T-helper 2 cell treated with Interferon-gamma antibody and Interleukin-4, amounts not matched to agents 100 ng/mL and 5 ng/mL, for 36 hours (primary cell): ENCODE results near the gene ZBTB9. TPM values are rescaled to one million over a fixed set of nuclear protein-coding genes. Genes with fewer than 3 reads are reported as not detected.

Source experiments
- intact Hi-C: fragments of 100-400 bp; cut with micrococcal nuclease; formaldehyde crosslinking; loops from one replicate; pipeline ENCODE4 v1.15.1; 2023
- total RNA-seq: library from RNA; stranded (reverse); gene quantifications from 2 replicates; pipeline ENCODE4 v1.2.3, GENCODE V29; 2022

Gene ZBTB9
- total RNA-seq, 1 donor from 2014 or later: 9.8 TPM

DNA sequence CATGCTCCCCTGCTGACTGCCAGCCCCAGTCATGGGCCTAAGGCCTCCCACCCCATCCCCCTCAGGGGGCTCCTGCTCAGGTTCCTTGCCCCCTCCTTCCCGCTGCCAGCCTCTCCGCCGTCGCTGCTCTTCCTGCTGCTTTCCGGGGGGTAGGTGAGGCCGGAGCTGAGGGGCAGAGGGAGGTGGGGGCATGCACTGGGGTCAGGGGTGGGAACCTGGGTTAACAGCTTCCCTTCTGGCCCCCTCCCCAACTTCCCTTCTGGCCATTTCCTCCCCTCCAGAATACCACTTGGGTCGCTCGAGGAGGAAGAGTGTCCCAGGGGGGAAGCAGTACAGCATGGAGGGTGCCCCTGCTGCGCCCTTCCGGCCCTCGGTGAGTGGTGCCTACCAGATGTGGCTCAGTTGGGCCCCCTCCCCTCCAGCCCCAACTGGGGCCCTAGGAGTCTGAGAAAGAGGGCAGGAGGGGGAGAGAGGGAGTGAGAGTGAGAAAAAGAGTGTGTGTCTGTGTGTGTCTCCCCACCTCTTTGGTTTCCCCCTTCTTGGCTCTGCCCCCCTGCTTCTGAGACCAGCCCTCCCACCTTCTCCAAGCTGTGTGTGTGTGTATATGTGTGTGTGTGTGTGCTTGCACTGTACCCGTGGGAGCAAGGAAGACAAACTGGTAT is 22.4 kb upstream of the ZBTB9 start:
- intact Hi-C loops: loop anchor here (1.0 kb wide), 2 partner anchors 22 to 41 kb away; partner anchors contain the start of genes KIFC1 and ZBTB9

DNA sequence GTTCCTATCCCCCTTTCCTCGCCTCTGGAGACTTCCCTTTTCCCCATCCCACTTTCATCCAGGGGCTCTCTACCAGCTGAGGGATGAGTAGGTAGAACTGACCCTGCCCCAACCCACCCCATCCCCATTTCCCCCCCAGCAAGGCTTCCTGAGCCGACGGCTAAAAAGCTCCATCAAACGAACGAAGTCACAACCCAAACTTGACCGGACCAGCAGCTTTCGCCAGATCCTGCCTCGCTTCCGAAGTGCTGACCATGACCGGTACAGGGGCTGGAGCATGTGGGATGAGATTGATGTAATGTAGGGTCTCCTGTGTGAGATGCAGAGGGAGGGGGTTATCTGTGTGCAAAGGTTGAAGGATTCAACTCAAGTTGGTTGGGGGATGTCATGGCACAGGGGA is 21.8 kb upstream of the ZBTB9 start:
- intact Hi-C loops: no loop called here

DNA sequence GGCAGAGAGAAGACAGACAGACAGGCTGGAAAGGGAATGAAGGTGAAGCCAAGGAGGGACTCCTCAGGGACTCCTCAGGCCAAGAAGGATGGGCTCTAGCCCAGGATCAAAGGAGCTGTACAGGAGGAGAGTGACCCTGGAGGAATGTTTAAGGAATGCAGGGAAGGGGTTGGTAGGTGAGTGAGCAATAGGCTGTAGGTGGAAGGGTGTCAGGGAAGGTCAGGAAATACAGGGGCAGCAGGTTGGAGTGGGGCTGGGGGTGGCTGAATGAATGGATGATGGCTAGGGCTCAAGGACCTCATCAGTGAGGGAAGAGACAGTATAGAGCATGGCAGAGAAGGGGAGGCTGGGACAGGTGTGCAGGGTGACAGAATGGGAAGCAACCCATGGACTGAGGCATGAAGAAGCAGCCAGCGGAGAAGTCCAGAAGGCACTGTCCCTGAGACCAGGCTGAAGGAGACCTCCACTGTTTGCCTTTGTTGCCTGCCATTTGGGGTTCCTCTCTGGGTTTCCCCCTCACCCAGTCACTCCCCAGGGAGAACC is 21.3 kb upstream of the ZBTB9 start:
- intact Hi-C loops: no loop called here

DNA sequence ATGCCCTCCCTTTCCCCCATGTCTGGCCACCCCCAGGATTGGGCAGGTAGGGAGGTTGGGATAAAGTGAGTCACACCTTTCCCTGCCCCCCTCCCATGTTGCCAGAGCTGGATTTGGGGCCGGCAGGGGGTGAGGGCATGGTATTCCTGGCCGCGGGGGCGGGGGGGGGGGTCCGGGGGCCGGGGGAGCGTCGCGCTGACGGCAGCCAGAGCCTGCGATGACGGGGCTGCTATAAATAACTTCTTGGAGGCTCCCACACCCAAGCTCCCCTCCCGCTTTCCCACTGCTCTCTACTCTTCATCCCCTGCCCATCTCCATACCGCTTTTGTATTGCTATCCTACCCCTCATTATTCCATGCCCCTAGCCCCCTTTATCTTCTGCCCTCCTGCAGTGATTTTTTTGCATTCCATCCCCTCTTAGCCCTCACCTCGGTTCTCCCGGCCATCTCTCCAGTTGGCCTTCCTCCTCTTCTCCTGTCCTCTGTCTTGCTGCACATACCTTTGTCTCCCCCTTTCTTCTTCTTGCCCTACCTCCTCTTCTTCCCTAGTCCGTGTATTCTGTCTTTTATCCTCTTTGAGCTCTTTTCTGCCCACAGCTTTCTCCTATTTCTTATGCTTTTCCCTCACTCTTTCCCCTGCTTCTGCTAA is 20.7 kb upstream of the ZBTB9 start:
- intact Hi-C loops: no loop called here

DNA sequence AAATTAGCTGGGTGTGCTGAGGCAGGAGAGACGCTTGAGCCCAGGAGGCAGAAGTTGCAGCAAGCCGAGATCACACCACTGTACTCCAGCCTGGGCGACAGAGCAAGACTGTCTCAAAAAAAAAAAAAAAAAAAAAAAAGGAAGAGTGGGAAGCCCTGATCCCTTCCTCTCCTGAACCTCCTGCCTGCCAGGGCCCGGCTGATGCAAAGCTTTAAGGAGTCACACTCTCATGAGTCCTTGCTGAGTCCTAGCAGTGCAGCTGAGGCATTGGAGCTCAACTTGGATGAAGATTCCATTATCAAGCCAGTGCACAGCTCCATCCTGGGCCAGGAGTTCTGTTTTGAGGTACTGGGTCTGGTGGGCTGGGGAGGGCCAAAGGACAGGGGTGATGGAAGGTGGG is 19.4 kb upstream of the ZBTB9 start:
- intact Hi-C loops: no loop called here

DNA sequence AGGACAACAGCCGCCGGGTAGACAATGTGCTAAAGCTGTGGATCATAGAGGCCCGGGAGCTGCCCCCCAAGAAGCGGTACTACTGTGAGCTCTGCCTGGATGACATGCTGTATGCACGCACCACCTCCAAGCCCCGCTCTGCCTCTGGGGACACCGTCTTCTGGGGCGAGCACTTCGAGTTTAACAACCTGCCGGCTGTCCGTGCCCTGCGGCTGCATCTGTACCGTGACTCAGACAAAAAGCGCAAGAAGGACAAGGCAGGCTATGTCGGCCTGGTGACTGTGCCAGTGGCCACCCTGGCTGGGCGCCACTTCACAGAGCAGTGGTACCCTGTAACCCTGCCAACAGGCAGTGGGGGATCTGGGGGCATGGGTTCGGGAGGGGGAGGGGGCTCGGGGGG is 16.7 kb upstream of the ZBTB9 start:
- intact Hi-C loops: no loop called here

DNA sequence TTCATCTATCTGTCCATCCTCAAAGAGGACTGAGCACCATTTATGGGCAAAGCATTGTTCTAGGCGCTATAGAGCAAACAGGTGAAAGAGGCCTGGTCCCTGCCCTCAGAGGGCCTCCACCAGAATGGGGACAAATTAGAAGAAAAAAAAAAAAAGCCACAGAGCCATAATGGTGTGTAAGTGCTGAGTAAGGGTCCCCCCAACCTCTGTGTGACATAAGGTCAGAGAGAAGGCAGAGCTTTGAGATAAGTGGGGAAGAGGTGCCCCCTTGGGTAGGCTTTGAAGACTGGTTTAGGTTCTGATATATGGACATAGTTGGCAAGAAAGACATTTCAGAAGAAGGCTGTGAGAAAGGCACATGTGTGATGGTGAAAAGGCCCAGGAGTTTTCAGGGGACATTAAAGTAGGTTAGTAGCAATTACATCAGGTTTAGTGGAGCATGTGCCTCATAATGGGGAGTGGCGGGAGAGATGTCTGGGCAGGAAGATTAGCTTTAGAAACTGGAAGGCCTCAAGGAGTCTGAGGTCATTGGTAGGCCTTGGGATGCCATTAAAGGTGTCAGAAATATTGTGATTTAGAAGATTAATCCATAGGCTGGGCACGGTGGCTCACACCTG is 15.3 kb upstream of the ZBTB9 start:
- intact Hi-C loops: no loop called here

DNA sequence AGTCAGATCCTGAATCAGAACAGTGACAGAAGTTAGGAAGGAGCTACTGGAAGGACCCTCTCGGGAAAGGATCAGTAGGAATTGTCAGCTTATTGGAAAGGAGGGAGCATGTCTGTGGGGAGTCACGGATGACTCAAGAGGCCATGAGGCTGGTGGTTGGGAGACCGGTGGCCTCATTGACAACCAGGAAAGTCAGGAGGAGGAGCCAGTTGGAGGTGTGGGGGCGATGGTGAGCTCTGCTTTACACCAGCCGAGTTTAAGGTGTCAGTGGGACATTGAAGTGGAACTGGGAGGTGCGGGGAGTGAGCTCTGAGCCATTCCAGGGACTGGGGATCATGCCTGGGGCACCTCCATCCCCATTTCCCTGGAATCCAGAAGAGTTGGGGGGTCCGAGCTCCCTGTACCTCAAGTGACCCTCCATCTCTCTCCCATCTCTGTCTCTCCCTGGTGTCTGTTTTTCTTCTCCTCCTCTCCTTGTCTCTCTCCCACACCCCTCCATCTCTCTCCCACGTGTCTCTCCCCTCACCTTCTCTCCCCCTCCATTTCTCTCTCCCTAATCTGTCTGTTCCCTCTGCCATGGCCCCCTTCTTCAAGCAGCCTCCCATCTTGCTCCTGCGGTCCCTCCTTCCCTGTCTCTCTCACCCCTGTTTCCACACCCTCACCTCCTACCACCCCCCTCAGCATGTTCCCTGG is 14.3 kb upstream of the ZBTB9 start:
- intact Hi-C loops: no loop called here

DNA sequence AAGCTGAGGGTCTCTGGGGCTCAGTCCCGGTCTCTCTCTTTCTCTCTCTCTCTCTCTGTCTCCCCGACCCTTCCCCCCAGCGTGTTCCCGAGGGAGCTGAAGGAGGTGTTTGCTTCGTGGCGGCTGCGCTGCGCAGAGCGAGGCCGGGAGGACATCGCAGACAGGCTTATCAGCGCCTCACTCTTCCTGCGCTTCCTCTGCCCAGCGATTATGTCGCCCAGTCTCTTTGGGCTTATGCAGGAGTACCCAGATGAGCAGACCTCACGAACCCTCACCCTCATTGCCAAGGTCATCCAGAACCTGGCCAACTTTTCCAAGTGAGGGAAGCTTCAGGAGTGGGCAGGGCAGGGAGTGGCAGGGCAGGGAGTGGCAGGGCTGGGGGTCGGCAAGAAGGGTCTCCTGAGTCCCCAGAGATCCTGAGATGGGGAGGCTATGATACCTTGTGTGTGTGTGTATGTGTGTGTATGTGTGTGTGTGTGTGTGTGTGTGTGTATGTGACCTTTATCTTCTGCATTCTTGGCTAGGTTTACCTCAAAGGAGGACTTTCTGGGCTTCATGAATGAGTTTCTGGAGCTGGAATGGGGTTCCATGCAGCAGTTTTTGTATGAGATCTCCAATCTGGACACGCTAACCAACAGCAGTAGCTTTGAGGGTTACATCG is 13.6 kb upstream of the ZBTB9 start:
- intact Hi-C loops: no loop called here

DNA sequence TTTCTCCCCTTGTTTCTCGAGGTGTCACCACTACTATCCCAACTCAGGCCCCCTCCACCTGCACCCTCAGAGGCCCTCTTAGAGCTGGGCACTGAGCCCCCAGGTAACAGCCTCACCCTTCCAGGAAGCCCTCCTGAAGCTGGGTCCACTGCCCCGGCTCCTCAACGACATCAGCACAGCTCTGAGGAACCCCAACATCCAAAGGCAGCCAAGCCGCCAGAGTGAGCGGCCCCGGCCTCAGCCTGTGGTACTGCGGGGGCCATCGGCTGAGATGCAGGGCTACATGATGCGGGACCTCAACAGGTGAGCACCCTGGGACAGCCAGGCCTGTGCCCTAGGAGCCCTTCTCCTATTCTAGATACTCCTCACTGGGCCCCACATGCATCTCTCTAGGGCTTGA is 12.9 kb upstream of the ZBTB9 start:
- intact Hi-C loops: no loop called here

DNA sequence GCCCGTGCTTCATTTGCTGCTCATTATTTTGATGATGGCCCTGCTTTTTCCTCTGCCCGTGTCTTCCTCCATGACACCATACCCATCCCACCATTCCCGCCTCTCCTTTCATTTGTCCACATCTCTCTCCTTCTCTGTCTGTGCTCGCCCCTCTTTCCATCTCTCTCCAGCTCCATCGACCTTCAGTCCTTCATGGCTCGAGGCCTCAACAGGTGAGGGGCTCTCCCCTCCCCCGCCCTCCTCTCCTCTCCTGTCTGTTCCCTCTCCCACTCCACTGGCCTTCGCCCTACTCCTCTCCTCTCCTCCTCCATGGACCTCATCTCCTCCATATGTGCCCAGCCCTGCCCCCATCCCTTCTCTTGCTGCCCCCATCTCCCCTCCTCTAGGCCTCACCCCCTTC is 12.1 kb upstream of the ZBTB9 start:
- intact Hi-C loops: no loop called here

DNA sequence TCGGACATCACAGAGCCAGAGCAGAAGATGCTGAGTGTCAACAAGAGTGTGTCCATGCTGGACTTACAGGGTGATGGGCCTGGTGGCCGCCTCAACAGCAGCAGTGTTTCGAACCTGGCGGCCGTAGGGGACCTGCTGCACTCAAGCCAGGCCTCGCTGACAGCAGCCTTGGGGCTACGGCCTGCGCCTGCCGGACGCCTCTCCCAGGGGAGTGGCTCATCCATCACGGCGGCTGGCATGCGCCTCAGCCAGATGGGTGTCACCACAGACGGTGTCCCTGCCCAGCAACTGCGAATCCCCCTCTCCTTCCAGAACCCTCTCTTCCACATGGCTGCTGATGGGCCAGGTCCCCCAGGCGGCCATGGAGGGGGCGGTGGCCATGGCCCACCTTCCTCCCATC is 11.4 kb upstream of the ZBTB9 start:
- intact Hi-C loops: no loop called here

DNA sequence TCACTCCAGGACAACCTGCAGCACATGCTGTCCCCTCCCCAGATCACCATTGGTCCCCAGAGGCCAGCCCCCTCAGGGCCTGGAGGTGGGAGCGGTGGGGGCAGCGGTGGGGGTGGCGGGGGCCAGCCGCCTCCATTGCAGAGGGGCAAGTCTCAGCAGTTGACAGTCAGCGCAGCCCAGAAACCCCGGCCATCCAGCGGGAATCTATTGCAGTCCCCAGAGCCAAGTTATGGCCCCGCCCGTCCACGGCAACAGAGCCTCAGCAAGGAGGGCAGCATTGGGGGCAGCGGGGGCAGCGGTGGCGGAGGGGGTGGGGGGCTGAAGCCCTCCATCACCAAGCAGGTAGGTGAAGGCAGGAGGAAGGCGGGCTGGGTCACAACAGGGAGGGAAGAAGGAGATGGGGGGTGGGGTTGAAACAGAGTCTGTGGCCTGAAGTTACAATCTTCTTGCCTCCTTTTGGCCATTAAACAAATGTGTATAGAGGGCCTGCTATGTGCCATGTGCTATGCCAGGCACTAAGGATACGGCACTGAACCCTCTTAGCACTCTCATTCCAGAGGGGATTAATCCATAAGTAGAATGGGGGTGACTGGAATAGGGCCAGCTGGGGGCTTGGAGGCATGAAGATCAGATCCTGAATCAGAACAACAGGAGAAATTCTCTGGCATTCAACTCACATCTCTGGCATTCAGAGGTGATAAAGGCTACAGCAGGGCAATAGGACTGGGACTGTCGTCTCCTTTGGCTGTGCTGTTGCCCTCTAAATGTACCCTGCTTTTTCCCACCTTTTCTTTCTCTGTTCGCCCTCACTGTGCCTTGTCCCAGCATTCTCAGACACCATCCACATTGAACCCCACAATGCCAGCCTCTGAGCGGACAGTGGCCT is 10.5 kb upstream of the ZBTB9 start:
- intact Hi-C loops: no loop called here

DNA sequence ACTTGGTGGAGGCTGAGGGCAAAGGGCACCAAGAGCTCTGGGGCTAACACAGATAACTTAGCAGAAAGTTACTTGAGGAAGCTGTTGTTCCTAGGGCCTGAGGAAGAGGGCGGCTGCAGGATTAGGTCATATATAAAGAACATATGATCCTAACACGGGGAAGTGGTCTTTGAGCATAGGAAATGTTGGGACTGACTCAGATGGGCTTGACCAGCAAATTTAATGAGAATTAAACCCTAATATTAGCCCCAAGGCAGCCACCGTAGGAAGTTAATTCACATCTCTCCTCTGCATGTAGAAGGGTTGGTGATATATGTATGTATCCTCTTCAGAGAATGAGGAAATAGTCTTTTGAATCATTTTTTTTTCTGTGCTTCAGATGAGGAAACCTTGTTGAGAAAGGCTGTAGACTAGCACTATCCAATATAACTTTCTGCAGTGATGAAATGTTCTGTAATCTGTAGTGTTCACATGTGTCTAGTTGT is 9.2 kb upstream of the ZBTB9 start:
- intact Hi-C loops: no loop called here

DNA sequence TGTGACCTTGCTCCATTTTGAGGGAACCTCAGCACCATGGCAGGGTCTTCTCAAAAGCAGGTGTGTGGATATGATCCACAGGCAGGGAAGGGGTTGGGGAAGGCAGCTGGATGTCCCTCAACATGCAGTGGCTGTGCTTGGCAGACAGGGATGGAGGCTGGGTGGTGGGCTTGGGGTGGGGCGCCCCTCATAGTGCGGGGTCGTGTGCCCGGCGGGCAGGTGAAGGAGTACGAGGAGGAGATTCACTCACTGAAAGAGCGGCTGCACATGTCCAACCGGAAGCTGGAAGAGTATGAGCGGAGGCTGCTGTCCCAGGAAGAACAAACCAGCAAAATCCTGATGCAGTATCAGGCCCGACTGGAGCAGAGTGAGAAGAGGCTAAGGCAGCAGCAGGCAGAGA is 8.0 kb upstream of the ZBTB9 start:
- intact Hi-C loops: no loop called here

DNA sequence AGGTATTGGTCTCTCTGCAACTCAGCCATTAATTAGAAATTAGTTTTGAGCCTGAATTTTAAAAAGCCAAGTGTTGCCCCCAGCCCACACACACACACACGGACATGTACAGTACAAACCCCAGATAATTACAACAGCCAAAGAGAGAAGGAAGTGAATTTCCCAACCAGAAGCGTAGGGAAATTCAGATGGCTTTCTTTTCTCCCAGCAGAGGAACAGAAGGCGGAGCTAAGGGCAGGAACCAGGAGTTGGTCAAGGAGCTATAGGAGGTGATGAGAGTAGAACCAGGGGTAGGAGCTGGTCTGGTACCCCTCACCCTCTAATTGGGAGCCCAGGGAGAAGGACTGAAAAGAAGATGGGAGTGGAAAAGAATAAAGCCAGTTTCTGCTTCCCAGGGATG is 3.9 kb upstream of the ZBTB9 start:
- intact Hi-C loops: loop anchor here (10.0 kb wide), 1 partner anchor 94 kb away; no protein-coding TSS in a partner anchor

DNA sequence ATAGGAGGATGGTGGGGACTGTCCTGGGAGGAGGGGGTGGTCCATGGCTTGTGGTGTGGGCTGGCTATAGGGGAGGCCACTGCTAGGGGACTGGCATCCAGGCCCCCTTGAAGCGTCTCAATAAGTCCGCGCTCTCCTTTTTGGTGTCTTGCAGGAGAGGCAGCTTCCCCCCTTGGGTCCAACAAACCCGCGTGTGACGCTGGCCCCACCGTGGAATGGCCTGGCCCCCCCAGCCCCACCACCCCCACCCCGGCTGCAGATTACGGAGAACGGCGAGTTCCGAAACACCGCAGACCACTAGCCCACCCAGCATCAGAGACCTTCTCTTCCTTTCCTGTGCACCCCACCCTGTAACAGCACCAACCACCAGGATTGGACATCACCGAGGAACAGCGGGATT is 2.8 kb upstream of the ZBTB9 start:
- intact Hi-C loops: loop anchor here (10.0 kb wide), 1 partner anchor 93 kb away; no protein-coding TSS in a partner anchor

DNA sequence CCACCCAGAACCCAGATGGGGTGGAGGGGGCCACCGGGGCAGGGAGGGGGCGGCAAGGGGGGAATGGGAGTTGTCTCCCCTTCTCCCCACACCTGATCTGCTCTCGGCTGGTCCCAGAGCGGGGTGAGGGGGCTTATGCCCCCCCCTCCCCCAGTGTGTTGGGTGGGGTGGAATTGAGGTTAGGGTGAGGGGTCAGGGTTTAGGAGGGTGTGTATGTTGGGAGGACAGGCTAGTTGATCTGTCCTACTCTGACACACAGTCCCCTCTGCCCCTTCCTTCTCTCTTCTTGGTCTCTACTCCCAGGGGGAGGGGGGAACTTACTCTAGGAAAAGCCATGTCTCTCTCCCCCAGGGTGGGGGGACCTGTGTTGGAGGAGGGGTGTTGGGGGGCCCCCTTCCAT is 1.9 kb upstream of the ZBTB9 start:
- intact Hi-C loops: loop anchor here (10.0 kb wide), 1 partner anchor 92 kb away; no protein-coding TSS in a partner anchor

DNA sequence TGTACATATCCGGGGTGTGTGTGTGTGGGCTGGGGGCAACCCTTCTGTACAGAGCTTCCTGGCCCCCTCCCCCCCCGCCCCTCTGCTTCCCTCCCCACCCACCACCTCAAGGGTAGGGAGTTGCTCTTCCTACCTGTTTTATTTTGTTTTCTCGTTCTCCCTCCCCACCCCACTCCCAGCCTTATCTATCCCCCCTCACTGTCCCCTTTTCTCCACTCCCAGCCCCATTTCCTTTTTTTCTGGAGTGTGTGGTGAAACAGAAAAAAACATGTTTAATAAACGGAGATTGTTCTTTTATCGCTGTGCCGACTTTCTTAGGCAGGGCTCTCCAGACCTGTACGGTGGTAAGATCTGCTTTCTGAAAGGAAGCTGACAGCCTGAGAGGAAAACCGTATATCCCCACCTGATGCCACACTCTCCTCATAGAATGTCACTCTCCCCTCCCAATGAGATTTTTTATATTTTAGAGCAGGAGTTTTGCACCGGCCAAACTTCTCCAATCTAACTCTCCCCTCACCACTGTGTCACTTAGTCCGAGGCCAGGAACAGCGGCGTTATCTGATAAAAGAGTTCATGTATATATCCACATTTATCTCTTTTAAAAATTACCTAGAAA is 875 bp upstream of the ZBTB9 start:
- intact Hi-C loops: loop anchor here (1.0 to 10.0 kb wide), 6 partner anchors 22 to 125 kb away; partner anchors contain the start of gene KIFC1
